Activated CD4-positive, alpha-beta T cell treated with anti-CD3 and anti-CD28 coated beads for 36 hours (primary cell): ENCODE data around the gene MRAP. TPM values are rescaled to one million over a fixed set of nuclear protein-coding genes. Genes with fewer than 3 reads are reported as not detected.

Experiments
- ATAC-seq: fragments of 200-7000 bp; cut with Tn5 transposase; one replicate; pipeline ENCODE4 v1.10.0; 2021; ENCODE audit warnings: mild to moderate bottlenecking, moderate library complexity
- CTCF ChIA-PET: fragments of 350-600 bp; sonication (Branson Sonifier 250); formaldehyde crosslinking; loops from one replicate; lab custom pipeline; 2021; ENCODE audit warnings: antibody characterized with exemption; lab: Charles Lee
- POLR2A ChIA-PET: fragments of 350-600 bp; sonication (Branson Sonifier 250); formaldehyde crosslinking; loops from one replicate; lab custom pipeline; 2021; ENCODE audit warnings: antibody characterized with exemption, inconsistent platforms; lab: Charles Lee
- DNase-seq: peaks from one replicate; pipeline ENCODE4 v3.0.0-alpha.2; 2020
- H3K27ac Mint-ChIP-seq: one replicate; pipeline ENCODE4 v1.8.0; 2021; ENCODE audit warnings: mixed read lengths
- H3K27me3 Mint-ChIP-seq: one replicate; pipeline ENCODE4 v1.8.0; 2021; ENCODE audit warnings: mixed read lengths
- H3K36me3 Mint-ChIP-seq: one replicate; pipeline ENCODE4 v1.8.0; 2021; ENCODE audit warnings: low read depth, mixed read lengths
- H3K4me1 Mint-ChIP-seq: one replicate; pipeline ENCODE4 v1.8.0; 2021; ENCODE audit warnings: mixed read lengths
- H3K4me3 Mint-ChIP-seq: one replicate; pipeline ENCODE4 v1.8.0; 2021; ENCODE audit warnings: mild to moderate bottlenecking, moderate library complexity, mixed read lengths
- H3K9me3 Mint-ChIP-seq: one replicate; pipeline ENCODE4 v1.8.0; 2021; ENCODE audit warnings: low read depth, mixed read lengths
- intact Hi-C, 2 experiments: fragments of 100-400 bp; cut with DNase I in 1 of 2; cut with micrococcal nuclease in 1 of 2; formaldehyde crosslinking; loops; one replicate each; pipeline versions ENCODE4 v1.14.2 to v1.15.1; 2022 to 2024; cut with DNase I, micrococcal nuclease
- total RNA-seq, 2 experiments: library from RNA; stranded (reverse); gene quantifications; one replicate each; pipeline ENCODE4 v1.2.3, GENCODE V29; 2021

Gene MRAP
- total RNA-seq, 2 experiments from 2014 or later: not detected

GRCh38 chr21:32350981-32351380 lies 52.3 kb downstream of the MRAP start:
- CTCF ChIA-PET: no interaction called here
- H3K27ac Mint-ChIP-seq: no peak overlapping the region

DNA sequence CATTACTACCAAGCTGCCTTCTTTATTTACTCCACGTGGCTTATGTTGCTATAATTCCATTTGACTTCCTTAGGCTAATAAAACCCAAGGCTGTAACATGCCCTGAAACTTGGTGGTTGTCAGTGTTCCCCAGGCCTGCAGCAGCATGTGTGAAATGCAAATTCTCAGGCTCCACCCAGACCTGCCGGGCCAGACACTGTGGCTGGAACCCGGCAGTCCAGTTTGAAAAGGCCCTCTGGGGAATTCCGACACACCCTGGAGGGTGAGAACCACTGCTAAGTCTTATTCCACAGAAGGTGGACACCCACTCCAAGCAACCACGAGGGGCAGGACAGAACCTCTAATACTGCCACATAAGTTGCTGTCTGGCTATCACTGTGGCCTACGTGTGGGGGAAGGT lies 52.8 kb downstream of the MRAP start:
- Mint-ChIP-seq H3K4me1 (no peaks in the 10 kb centered on the region), H3K27me3 (no peaks in the 10 kb centered on the region), H3K9me3 (no peaks in the 10 kb centered on the region), H3K36me3 (peaks cover 73% of the 10 kb centered on the region), H3K4me3 (no peak overlapping the region), H3K27ac (no peak overlapping the region)
- intact Hi-C loops: no loop called here
- ATAC-seq: no peak
- DNase-seq: no peak
- ChIA-PET POLR2A (no interaction called here), CTCF (no interaction called here)

More at GRCh38 chr21:32350981-32351380, 52.3 kb downstream of the MRAP start:
- H3K4me3 Mint-ChIP-seq: no peak overlapping the region
- H3K36me3 Mint-ChIP-seq: peaks cover 73% of the 10 kb centered on the region
- ATAC-seq (no peak), DNase-seq (no peak)
- intact Hi-C loops: no loop called here
- H3K9me3 Mint-ChIP-seq: no peaks in the 10 kb centered on the region
- POLR2A ChIA-PET: no interaction called here
- H3K27me3 Mint-ChIP-seq: no peaks in the 10 kb centered on the region
- H3K4me1 Mint-ChIP-seq: no peaks in the 10 kb centered on the region

- intact Hi-C loops: no loop called here
- H3K9me3 Mint-ChIP-seq: no peaks in the 10 kb centered on the region
- no peak overlapping the region for H3K4me3 Mint-ChIP-seq
- H3K27me3 Mint-ChIP-seq: no peaks in the 10 kb centered on the region
- DNase-seq (no peak), ATAC-seq (no peak)
- ChIA-PET CTCF (no interaction called here), POLR2A (interaction anchor here (0.6 kb wide), 1 partner anchor 88 kb away, joined by 3 read pairs; no protein-coding TSS in a partner anchor)
- no peaks in the 10 kb centered on the region for H3K4me1 Mint-ChIP-seq
- peaks cover 72% of the 10 kb centered on the region for H3K36me3 Mint-ChIP-seq
- no peak overlapping the region for H3K27ac Mint-ChIP-seq
These were observed 53.9 kb downstream of the MRAP start for GRCh38 chr21:32352526-32352925.

DNA sequence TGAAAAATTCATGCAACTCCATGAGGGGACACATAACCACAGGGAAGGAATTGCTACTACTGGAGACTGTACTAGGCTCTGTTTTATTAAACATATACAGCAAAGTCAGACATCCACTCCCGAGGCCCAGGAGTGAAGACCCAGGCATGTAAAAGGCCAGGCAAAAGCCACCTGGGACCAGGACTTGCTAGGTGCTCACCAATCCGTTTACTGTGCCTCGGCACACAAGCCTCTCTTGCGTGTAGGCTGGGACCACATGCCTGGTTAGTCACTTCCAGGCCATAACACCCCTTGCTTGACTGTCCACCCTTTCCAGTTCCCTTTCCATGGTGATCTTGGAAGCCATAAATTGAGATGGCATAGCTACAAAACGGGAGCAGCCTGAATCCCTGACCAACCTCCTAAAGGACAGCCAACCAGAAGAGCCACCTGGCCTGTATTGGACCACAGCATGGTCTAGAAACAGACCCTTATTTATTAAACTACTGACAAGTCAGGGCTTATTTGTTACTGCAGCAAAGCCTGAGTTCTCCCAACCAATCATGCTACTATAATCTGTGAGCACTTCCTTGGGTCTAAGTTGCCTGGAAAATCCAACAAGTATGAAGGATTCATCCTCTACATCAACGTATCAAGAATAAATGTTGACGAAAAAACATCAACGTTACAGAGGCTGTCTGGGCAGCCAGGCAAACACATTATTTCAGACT lies 54.5 kb downstream of the MRAP start:
- intact Hi-C loops: no loop called here
- ATAC-seq (no peak), DNase-seq (no peak)
- peaks cover 70% of the 10 kb centered on the region for H3K36me3 Mint-ChIP-seq
- no peaks in the 10 kb centered on the region for H3K27me3 Mint-ChIP-seq
- no peak overlapping the region for H3K27ac Mint-ChIP-seq
- H3K4me3 Mint-ChIP-seq: no peak overlapping the region
- H3K4me1 Mint-ChIP-seq: no peaks in the 10 kb centered on the region
- POLR2A ChIA-PET: interaction anchor here (0.6 kb wide), 1 partner anchor 89 kb away, joined by 3 read pairs; no protein-coding TSS in a partner anchor
- H3K9me3 Mint-ChIP-seq: no peaks in the 10 kb centered on the region
- CTCF ChIA-PET: no interaction called here

DNA sequence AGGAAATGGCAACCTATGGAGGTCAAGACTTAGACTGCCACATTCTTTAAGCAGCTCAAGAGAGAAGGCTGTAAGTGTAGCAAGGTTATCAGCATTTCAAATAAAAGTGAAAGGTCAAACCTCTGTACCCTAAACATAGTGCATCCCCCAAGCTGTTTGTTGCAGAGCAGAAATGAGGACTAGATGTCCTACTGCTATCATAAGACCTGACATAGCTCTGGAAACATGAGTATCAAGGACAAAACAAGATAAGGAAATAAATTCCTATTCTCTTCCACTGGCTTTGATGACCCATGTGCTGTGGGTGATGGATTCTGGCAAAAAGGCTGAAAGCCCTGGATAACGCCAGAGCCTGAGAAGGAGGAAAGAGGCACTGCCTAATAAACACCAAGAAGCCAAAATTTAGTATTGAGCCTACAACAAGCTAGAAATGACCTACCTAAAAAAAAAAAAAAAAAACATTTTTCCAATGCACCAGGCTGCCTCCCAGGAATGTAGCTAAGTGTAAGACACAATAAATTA lies 58.3 kb downstream of the MRAP start:
- ATAC-seq (no peak), DNase-seq (no peak)
- Mint-ChIP-seq H3K9me3 (no peaks in the 10 kb centered on the region), H3K4me3 (no peak overlapping the region), H3K4me1 (no peaks in the 10 kb centered on the region), H3K27me3 (no peaks in the 10 kb centered on the region), H3K27ac (no peak overlapping the region), H3K36me3 (peaks cover 76% of the 10 kb centered on the region)
- intact Hi-C loops: no loop called here
- POLR2A ChIA-PET: no interaction called here
- CTCF ChIA-PET: interaction anchor here (0.9 kb wide), 1 partner anchor 11 kb away, joined by 3 read pairs; no protein-coding TSS in a partner anchor

DNA sequence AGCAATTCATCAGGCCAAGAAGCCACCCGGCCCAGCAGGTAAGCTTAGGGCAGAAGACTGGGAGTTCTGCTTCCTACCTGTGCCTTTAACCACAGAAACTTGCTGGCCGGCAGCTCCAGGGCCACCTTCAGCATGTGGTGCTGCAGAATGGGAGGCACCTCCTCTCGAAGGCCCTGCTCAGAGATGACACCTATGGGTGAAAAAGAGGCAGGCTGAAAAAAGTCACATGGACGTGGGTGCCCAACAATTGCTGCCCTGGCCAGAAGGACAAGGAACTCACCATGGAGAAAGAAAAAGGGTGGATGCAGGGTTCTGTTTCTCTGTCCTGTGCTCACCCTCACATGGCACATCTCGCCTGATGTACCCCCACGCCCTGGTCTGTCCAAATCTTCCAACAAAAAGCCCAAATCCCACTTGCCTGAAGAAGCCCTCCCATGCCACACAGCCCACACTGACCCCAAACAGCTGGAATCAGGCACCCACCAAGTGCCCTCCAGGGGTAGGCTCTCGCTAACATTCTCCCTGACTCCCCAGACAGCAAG lies 61.1 kb downstream of the MRAP start:
- Mint-ChIP-seq H3K27me3 (no peaks in the 10 kb centered on the region), H3K4me1 (no peaks in the 10 kb centered on the region), H3K9me3 (no peaks in the 10 kb centered on the region), H3K4me3 (no peak overlapping the region), H3K27ac (no peak overlapping the region), H3K36me3 (peaks cover 75% of the 10 kb centered on the region)
- DNase-seq (no peak), ATAC-seq (no peak)
- intact Hi-C loops: no loop called here
- POLR2A ChIA-PET: no interaction called here
- CTCF ChIA-PET: interaction anchor here (0.7 kb wide), 3 partner anchors 48 to 636 kb away, joined by 3 read pairs; no protein-coding TSS in a partner anchor

DNA sequence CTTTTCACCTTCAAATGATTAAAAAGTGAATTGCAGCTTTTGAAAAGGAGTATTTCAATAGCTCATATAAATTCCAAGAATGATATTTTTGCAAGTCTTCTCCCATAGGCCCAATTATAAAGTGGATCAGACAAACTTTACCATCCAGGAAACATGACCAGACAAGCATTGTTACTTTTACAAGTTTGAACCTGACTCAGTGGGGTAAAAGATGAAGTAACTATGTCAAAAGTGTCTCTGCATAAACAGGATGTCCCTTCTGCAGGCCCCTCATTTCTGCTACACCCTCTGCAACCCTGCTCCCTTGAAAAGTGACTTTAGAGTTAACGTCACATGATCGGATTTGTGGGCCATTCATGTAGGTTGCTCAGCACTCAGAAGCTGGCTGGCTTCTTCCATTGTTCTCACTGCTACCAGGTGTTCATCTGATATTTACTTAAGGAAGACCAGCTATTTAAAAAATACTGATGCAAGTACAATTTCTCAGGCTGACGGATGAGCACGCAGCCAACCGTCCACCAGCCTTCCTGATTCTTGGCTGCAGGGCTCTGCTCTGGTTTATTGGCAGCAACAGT lies 61.8 kb downstream of the MRAP start:
- Mint-ChIP-seq H3K36me3 (peaks cover 73% of the 10 kb centered on the region), H3K27me3 (no peaks in the 10 kb centered on the region), H3K4me3 (no peak overlapping the region), H3K4me1 (peaks cover under 1% of the 10 kb centered on the region), H3K9me3 (no peaks in the 10 kb centered on the region), H3K27ac (no peak overlapping the region)
- ChIA-PET CTCF (interaction anchor here (0.7 to 1.0 kb wide), 4 partner anchors 13 to 487 kb away, joined by 3 read pairs; no protein-coding TSS in a partner anchor), POLR2A (no interaction called here)
- DNase-seq (no peak), ATAC-seq (no peak)
- intact Hi-C loops: no loop called here

Other genes starting within 250 kb of the MRAP start
- 10 to 100 TPM; 21.5 to 35.3 TPM for gene MIS18A, start 19.8 kb upstream of the MRAP start, total RNA-seq
- gene URB1, start 94.2 kb downstream of the MRAP start, total RNA-seq: 10 to 100 TPM; 24.6 to 28.5 TPM
- 10 to 100 TPM in 1 of 2 experiments, 1 to 10 TPM in 1; 9.3 to 10.4 TPM for gene EVA1C, start 113.9 kb downstream of the MRAP start, total RNA-seq